Panc1 (cell line): ENCODE data around the gene EAPP. TPM values are rescaled to one million over a fixed set of nuclear protein-coding genes. Genes with fewer than 3 reads are reported as not detected.
"Not testable (repeated sequence)": the region's sequence is repeated elsewhere in the genome, so short reads cannot be mapped to it uniquely, and the experiment has no call there.

Source experiments
- ATAC-seq: fragments of 200-7000 bp; cut with Tn5 transposase; 2 replicates; pipeline ENCODE4 v1.9.1; 2020; ENCODE audit warnings: mild to moderate bottlenecking, moderate library complexity
- BruUV-seq: library from RNA; stranded (reverse); fragments of 400-500 nt; replicated peaks from 2 replicates; lab custom pipeline; 2021; lab: Mats Ljungman, UMichigan
- CTCF ChIA-PET: fragments of 300-600 bp; sonication (Branson Sonifier 250); formaldehyde crosslinking; loops from one replicate; lab custom pipeline; 2022; ENCODE audit warnings: antibody characterized with exemption; lab: Charles Lee
- POLR2A ChIA-PET: fragments of 300-600 bp; sonication (Branson Sonifier 250); formaldehyde crosslinking; loops from one replicate; lab custom pipeline; 2022; ENCODE audit warnings: antibody characterized with exemption; lab: Charles Lee
- DNase-seq: peaks from one replicate; pipeline ENCODE4 v3.0.0-alpha.2; 2010; ENCODE audit warnings: low read depth, low spot score
- H3K27ac ChIP-seq: 2 replicates; pipeline ENCODE4 v1.5.1; 2011; ENCODE audit warnings: mild to moderate bottlenecking, low read length, inconsistent platforms
- H3K27me3 ChIP-seq: fragments of 200-500 bp; sonication (Bioruptor generic); 2 replicates; pipeline ENCODE4 v1.6.0; 2014; ENCODE audit warnings: low read length, inconsistent platforms; ENCODE audit not compliant: control insufficient read depth, insufficient read depth
- H3K36me3 ChIP-seq: fragments of 200-500 bp; sonication (Bioruptor generic); 2 replicates; pipeline ENCODE4 v1.5.1; 2014; ENCODE audit warnings: inconsistent platforms, mild to moderate bottlenecking, low read length, moderate library complexity; ENCODE audit not compliant: control insufficient read depth, insufficient read depth
- H3K4me1 ChIP-seq: 2 replicates; pipeline ENCODE4 v1.5.1; 2011; ENCODE audit warnings: inconsistent platforms, mild to moderate bottlenecking, low read length, moderate library complexity; ENCODE audit not compliant: control insufficient read depth, insufficient read depth
- H3K4me3 ChIP-seq, 2 experiments: 2 replicates each; pipeline ENCODE4 v1.5.1; 2011 to 2012; ENCODE audit warnings: low read depth in 2 of 2, low read length in 2 of 2, mild to moderate bottlenecking in 2 of 2, inconsistent platforms in 1 of 2, moderate library complexity in 1 of 2
- H3K9me3 ChIP-seq: fragments of 200-500 bp; sonication (Bioruptor generic); 2 replicates; pipeline ENCODE4 v1.5.1; 2014; ENCODE audit warnings: low read depth, mild to moderate bottlenecking, inconsistent platforms, low read length, moderate library complexity; ENCODE audit not compliant: control insufficient read depth, insufficient read depth
- CTCF ChIP-seq: fragments of 450-650 bp; IDR thresholded peaks from 2 replicates; pipeline ENCODE4 v1.5.1; 2017; ENCODE audit warnings: mild to moderate bottlenecking
- POLR2AphosphoS5 ChIP-seq: IDR thresholded peaks from 2 replicates; pipeline ENCODE4 v1.6.1; 2012; ENCODE audit warnings: mild to moderate bottlenecking, low read depth, low read length, moderate library complexity
- REST ChIP-seq, 2 experiments: IDR thresholded peaks; 2 replicates each; pipeline ENCODE4 v1.6.1; 2011 to 2012; ENCODE audit warnings: low read depth in 2 of 2, control low read depth in 1 of 2, low read length in 1 of 2, mild to moderate bottlenecking in 1 of 2, moderate library complexity in 1 of 2; ENCODE audit not compliant: insufficient read depth in 1 of 2
- SIN3A ChIP-seq: IDR thresholded peaks from 2 replicates; pipeline ENCODE4 v1.6.1; 2012; ENCODE audit warnings: low read depth, mild to moderate bottlenecking, low read length, moderate library complexity, borderline replicate concordance; ENCODE audit not compliant: insufficient read depth
- TCF7L2 ChIP-seq: IDR thresholded peaks from 2 replicates; pipeline ENCODE4 v1.6.1; 2011; ENCODE audit warnings: mild to moderate bottlenecking, low read depth, low read length, inconsistent platforms
- in situ Hi-C: cut with HindIII; loops from 2 replicates; pipeline ENCODE4 v1.10.0; 2016; ENCODE audit warnings: low sequenced_read_pairs, low pct_unique_long_range_greater_than_20kb
- intact Hi-C: fragments of 100-400 bp; cut with micrococcal nuclease; formaldehyde crosslinking; loops from one replicate; pipeline ENCODE4 v1.10.0; 2022; ENCODE audit not compliant: unreplicated experiment
- total RNA-seq: library from RNA; stranded (reverse); gene quantifications from one replicate; pipeline ENCODE4 v1.2.1, GENCODE V29; 2021; ENCODE audit not compliant: unreplicated experiment

Gene EAPP
- total RNA-seq, 1 experiment from 2014 or later = 16.6 TPM

- H3K27me3 ChIP-seq = no peaks in the 10 kb centered on the region
- ChIA-PET CTCF (interaction anchor here (0.6 kb wide), 1 partner anchor 185 kb away, joined by 6 read pairs; no protein-coding TSS in a partner anchor), POLR2A (no interaction called here)
- H3K4me3 ChIP-seq = no peak overlapping the region
- intact Hi-C loops = no loop called here
- H3K4me1 ChIP-seq = no peaks in the 10 kb centered on the region
- H3K27ac ChIP-seq = no peak overlapping the region
- BruUV-seq = no TSS peak
- ATAC-seq (no peak), DNase-seq (no peak)
- no peaks in the 10 kb centered on the region for H3K36me3 ChIP-seq
- no peaks in the 10 kb centered on the region for H3K9me3 ChIP-seq
- in situ Hi-C loops = no loop called here
- TF ChIP-seq SIN3A = no peak
- TF ChIP-seq TCF7L2 = no peak
- no peak for TF ChIP-seq REST (IDR thresholded peaks at IDR 0.05; ENCODE audit: insufficient read depth in 1 of 2, low read depth in 2 of 2, low read length in 1 of 2)
- no peak for TF ChIP-seq CTCF
- no peak for TF ChIP-seq POLR2AphosphoS5
These were observed 31.6 kb downstream of the EAPP start for GRCh38 chr14:34507884-34508283.

GRCh38 chr14:34507459-34507858, 32.0 kb downstream of the EAPP start:
- Histone ChIP-seq H3K27ac (no peak overlapping the region), H3K36me3 (no peaks in the 10 kb centered on the region), H3K9me3 (no peaks in the 10 kb centered on the region), H3K27me3 (no peaks in the 10 kb centered on the region), H3K4me1 (no peaks in the 10 kb centered on the region), H3K4me3 (no peak overlapping the region)
- no TSS peak for BruUV-seq
- in situ Hi-C loops (no loop called here), intact Hi-C loops (no loop called here)
- TF ChIP-seq REST (IDR thresholded peaks at IDR 0.05; ENCODE audit: insufficient read depth in 1 of 2, low read depth in 2 of 2, low read length in 1 of 2) (no peak), SIN3A (no peak), POLR2AphosphoS5 (no peak), TCF7L2 (no peak), CTCF (no peak)
- ATAC-seq (no peak), DNase-seq (no peak)
- ChIA-PET POLR2A (no interaction called here), CTCF (interaction anchor here (0.6 kb wide), 1 partner anchor 185 kb away, joined by 6 read pairs; no protein-coding TSS in a partner anchor)

GRCh38 chr14:34505124-34505491, 34.4 kb downstream of the EAPP start:
- ATAC-seq, H3K36me3 ChIP-seq, intact Hi-C loops, H3K27ac ChIP-seq, H3K4me3 ChIP-seq, H3K9me3 ChIP-seq, H3K27me3 ChIP-seq, POLR2A ChIA-PET, H3K4me1 ChIP-seq, CTCF ChIA-PET, BruUV-seq, in situ Hi-C loops, DNase-seq: not testable (repeated sequence)

GRCh38 chr14:34504027-34504426, 35.5 kb downstream of the EAPP start:
- H3K4me3 ChIP-seq, BruUV-seq, in situ Hi-C loops, H3K9me3 ChIP-seq, H3K27ac ChIP-seq, POLR2A ChIA-PET, DNase-seq, H3K36me3 ChIP-seq, ATAC-seq, H3K4me1 ChIP-seq, H3K27me3 ChIP-seq, intact Hi-C loops, CTCF ChIA-PET: not testable (repeated sequence)
